Peyer's patch (tissue), 4 donors: Measurements from ENCODE around the gene PCAT7.
"Not testable (repeated sequence)": the region's sequence is repeated elsewhere in the genome, so short reads cannot be mapped to it uniquely, and the experiment has no call there.

Source experiments
- POLR2A ChIP-seq, 2 donors: fragments of 450-650 bp; IDR thresholded peaks; one replicate each; pipeline ENCODE4 v1.5.1; 2017; ENCODE audit warnings: antibody characterized with exemption in 2 of 2, mild to moderate bottlenecking in 2 of 2, moderate library complexity in 2 of 2
- TF ChIP-seq, protein P1 (sequence below), 6 experiments: fragments of 450-650 bp in 4 of 6; fragments of 200-600 bp in 2 of 6; sonication (generic) in 1 of 6; IDR thresholded peaks; one replicate each; pipeline ENCODE4 v1.5.1; 2017 to 2019; ENCODE audit warnings: antibody characterized with exemption in 6 of 6, mild to moderate bottlenecking in 3 of 6, moderate library complexity in 1 of 6

- TF ChIP-seq POLR2A (IDR thresholded peaks at IDR 0.05) = not testable (repeated sequence)
- TF ChIP-seq, protein P1, sequence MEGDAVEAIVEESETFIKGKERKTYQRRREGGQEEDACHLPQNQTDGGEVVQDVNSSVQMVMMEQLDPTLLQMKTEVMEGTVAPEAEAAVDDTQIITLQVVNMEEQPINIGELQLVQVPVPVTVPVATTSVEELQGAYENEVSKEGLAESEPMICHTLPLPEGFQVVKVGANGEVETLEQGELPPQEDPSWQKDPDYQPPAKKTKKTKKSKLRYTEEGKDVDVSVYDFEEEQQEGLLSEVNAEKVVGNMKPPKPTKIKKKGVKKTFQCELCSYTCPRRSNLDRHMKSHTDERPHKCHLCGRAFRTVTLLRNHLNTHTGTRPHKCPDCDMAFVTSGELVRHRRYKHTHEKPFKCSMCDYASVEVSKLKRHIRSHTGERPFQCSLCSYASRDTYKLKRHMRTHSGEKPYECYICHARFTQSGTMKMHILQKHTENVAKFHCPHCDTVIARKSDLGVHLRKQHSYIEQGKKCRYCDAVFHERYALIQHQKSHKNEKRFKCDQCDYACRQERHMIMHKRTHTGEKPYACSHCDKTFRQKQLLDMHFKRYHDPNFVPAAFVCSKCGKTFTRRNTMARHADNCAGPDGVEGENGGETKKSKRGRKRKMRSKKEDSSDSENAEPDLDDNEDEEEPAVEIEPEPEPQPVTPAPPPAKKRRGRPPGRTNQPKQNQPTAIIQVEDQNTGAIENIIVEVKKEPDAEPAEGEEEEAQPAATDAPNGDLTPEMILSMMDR (IDR thresholded peaks at IDR 0.05) = not testable (repeated sequence)
Measured at GRCh38 chr9:94591046-94591545, 36.2 kb downstream of the PCAT7 start.
